Retina (tissue), 1 donor: ENCODE measurements around the gene PON2.
A peak's percentile ranks its signal among the peaks of the same experiment; 100 is the strongest.
"Not testable (repeated sequence)": the region's sequence is repeated elsewhere in the genome, so short reads cannot be mapped to it uniquely, and the experiment has no call there.

ENCODE experiments used
- DNase-seq: peaks from one replicate; pipeline ENCODE4 v3.0.0-alpha.2; 2016

The PON2 gene

DNA sequence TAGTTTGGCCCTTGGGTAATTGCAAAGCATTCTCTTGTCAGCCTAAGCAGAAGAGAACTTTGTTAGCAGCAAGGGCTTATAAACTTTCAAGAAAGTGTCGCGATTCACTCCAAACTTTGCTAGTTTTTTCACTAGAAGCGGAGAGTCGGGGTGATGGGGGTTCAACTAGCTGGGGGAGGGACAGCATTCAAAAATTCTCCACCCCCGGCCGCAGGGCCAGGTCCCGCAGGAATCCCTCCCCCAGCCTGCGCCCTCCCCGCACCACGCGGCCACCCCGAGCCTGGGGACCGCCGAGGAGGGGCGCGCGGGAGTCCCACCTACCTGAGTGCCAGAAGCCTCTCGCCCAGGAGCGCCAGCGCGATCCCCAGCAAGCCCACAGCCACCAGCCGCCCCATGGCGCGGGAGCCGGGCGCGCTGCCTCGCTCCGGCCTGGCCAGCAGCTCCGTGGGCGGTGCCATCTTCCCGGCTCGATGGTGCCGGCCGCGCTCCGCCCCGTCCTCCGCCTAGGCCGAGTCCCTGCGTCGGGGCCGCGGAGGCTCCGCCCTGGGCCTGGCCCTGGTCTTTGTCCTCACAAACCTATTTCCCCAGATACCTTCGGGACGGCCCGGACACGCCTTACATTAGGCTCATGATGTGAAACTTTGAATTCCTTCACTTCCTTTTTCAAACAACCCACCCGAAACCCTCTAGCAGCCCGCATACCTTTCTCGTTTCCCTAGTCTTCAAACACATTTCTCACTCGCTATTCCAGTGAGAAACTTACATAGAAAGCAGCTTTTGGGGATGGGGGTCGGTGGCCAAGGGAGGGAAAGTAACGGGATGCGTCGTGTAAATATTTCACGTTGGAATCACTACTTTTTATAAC, at the start of gene PON2:
PON2 (minus strand) TSS at position 472 of the 865 bp plus-strand sequence; CDS start at position 395, 77 bp downstream.
- DNase-seq = peak; percentile 92

- DNase-seq = no peak
These were observed 47.6 kb upstream of the PON2 start for GRCh38 chr7:95482424-95482823.

DNA sequence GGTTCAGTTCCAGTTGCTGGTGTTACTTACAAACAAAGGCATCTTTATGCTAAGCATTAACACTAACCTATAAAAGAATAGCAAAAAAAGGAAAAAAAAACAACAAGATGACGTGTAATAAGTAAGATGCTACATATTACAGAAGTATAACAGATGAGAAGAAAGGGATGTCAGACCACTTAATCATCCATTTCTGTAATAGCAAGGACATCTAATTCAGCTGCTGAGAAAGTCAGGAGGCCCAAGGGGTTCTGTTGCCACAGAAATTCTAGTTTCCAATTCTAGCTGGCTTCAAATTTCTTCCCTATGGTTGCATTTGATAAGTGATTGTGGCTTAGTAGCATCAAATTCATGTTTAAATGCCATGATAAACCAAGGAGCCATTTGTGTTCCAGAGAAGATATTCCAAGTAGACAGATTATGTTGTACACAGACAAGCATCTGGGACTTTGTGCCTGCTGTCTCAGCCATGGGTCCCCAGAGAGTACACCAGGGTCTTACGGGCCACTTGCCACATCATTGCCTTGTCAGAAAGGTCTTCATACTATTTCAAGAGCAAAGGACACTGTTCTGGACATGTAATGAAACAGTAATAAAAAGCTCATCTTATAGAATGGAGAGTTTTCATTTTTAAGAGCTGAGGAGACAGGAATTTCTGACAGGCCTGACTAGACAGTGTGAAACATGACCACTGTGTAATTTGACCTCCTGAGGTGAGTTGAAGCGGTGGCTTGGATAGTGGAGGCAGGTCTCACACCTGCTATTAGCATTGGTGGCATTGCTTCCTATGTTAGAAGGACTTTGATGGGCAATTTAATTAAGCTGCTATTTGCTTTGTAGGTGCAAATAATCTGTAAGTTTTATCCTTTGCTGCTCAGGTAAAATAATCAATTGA, 46.7 kb upstream of the PON2 start:
- DNase-seq = peak; percentile 43

DNA sequence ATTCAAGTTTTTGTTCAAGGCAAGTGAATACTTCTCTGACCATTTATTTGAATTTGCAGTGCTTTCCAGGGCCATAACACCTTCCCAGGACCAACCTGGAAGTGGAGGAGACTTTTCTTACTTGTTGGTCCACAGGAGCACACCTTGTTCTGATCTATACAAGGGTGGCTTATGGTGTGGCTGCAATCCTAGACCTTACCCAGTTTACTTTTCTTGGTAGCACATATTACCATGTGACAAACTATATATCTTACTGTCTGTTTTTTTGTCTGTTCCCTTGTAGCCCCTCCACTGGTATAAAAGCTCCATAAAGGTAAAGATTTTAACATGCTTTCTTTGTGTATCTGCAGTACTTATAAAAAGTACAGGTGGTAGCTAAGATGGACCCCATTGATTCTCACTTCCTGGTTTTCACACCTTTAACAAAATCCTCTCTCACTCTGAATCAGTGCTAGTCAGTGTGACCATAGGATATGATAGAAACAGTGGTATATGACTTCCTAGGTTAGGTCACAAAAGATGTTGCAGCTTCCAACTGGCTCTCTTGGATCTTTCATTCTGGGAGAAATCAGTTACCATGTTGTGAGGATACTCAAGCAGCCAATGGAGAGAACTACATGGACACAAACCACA, 45.3 kb upstream of the PON2 start:
- DNase-seq = no peak

GRCh38 chr7:95478272-95479037, 43.6 kb upstream of the PON2 start:
- peak; percentile 64 for DNase-seq

GRCh38 chr7:95476904-95477594, 42.2 kb upstream of the PON2 start:
- DNase-seq = peak; percentile 70

- DNase-seq = peak; percentile 42
These were observed 41.4 kb upstream of the PON2 start for GRCh38 chr7:95476072-95476847.

GRCh38 chr7:95473276-95473985, 38.6 kb upstream of the PON2 start:
- peak; percentile 80 for DNase-seq

DNA sequence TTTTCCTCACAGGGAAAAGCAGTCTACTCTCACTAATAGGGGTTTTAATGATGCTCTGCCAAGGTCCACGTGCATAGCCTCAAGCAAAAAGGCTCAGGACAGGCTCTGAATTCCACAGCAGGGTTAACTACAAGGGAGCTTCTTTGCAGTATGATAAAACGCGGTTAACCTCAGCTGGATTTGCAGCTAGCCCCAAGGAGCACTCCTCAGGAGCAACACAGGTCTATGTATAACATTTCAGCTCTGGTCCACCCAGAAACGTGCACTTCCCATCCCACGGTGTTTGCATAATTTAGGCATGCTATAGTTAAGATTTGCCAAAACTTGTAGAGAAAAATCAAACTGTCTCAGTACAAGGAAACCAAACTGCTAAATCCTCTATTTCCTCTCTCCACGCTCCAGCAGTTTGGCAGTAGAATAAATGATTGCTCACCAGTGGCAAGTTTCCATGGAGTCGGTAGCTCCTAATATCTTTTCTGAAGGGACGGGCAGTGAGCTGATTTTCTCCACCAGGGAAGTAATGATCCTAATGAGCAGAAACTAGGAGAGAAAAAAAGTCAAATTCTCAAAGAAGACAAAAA, 37.8 kb upstream of the PON2 start:
- no peak for DNase-seq

DNA sequence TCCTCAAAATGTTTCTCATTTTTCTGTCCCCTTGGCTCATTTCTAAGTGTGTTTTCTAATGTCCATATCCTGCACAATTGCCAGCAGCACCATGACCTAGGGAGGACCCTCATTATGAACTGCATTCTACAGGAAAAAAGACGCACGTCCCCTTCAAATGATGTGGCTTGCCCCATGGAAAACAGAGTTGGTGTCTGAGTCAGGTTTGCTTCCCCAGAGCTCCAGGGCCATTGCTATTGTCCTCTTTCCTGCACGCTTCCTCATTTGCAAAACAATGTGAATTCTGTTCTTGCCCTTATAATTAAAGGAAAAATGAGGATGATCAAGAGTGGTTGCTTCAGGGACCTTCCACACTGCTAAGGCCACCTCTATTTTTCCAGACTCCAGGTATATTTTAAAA, 36.2 kb upstream of the PON2 start:
- DNase-seq = peak; percentile 29

DNA sequence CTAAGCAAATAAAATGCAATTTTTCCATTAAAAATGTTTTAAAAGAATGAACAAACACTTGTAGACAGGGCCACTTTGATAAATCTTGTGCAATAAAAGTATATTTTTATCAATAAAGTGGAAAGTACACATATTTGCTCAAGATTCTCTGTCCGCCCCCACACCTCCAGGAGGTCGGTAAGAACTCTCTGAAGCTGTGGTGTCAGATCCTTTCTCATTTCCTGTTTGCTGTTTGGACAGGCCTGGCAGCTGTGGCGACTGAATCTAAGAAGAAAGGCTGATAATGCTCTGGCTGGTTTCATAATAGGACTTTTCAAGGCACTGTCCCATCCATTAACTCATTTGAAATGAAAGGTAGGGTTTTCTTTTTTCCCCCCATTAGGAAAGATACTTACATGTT, 35.6 kb upstream of the PON2 start:
- DNase-seq = peak; percentile 32

DNA sequence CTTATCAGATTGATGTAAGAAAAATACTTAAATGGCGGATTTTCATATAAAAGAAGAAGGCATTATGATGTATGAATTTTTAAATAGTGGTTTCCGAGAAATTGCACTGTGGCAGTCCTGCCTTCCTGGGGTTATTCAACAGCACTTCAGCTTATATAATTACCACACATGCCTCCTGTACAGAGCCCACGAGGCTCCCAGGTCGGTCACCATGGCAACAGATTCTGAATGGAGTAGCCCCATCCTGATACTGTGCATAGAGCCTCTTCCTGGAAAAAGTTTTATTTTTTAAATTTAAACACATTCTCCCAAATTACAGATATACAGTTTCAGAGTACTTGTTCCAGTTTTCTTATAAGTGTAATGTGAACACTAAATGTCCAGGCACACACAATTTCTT, 35.0 kb upstream of the PON2 start:
- peak; percentile 39 for DNase-seq

GRCh38 chr7:95469187-95469586, 34.4 kb upstream of the PON2 start:
- DNase-seq = no peak

GRCh38 chr7:95467912-95468607, 33.2 kb upstream of the PON2 start:
- DNase-seq = no peak

DNA sequence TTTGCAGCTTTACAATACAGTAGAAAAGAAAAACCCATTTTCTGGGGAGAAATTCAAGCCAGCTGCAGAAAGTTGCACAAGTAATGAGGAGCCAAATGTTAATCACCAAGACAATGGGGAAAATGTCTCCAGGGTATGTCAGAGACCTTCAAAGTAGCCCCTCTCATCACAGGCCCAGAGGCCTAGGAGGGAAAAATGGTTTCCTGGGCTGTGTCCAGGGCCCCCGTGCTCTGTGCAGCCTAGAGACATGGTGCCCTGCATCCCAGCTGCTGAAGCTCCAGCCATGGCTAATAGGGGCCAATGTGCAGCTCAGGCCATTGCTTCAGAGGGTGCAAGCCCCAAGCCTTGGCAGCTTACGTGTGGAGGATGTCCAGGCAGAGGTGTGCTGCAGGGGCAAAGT, 25.8 kb upstream of the PON2 start:
- DNase-seq = not testable (repeated sequence)

DNA sequence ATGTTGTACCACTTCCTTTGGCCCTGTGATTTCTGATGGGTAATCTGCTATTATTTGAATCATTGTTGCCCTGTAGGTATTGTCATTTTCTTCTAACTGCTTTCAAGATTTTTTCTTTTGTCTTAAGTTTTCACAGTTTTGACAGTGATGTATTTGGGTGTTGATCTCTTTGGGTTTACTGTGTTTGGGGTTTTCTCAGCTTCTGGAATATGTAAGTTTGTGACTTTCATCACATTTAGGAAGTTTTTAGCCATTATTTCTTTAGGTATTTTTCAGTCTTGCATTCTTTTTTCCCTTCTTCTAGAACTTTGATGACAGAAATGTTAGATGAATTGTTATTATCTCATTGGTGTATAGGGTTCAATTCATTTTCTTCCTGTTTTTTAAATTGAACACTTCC, 23.1 kb upstream of the PON2 start:
- DNase-seq = no peak

DNA sequence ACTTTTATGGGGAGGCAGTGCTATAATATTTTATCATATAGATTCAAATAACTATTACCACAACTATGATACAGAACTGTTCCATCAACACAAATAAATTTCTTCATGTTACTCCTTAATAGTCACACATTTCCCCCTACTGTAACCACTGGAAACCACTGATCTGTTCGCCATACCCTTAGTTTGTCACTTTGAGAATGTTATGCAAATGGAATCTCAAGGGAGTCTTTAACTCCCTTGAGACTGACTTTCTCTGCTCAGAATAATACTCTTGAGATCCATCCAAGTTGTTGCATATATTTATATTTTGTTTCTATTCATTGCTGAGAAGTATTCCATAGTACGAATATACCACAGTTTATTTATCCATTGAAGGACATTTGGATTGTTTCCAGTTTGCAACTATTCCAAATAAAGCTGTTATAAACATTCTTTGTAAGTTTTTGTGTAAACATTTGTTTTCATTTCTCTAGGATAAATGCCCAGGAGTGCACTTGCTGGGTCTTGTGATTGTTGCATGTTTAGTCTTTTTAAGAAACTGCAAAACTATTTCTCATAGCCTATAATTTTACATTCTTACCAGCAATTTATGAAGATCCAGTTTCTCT, 19.7 kb upstream of the PON2 start:
- no peak for DNase-seq

GRCh38 chr7:95446618-95447017, 11.8 kb upstream of the PON2 start:
- no peak for DNase-seq

GRCh38 chr7:95444796-95445195, 10.0 kb upstream of the PON2 start:
- DNase-seq = no peak
